IPS-18c (cell line): ENCODE measurements around the gene TCF25.

Source experiments
- H3K4me3 ChIP-seq: 2 replicates; pipeline ENCODE4 v1.7.0; 2013; ENCODE audit warnings: low read depth, mild to moderate bottlenecking, low read length, moderate library complexity; ENCODE audit not compliant: insufficient read depth
- H3K9me3 ChIP-seq: one replicate; pipeline ENCODE4 v1.6.1; 2013; ENCODE audit warnings: mild to moderate bottlenecking, low read length, moderate library complexity; ENCODE audit not compliant: control insufficient read depth, insufficient read depth

Gene TCF25

DNA sequence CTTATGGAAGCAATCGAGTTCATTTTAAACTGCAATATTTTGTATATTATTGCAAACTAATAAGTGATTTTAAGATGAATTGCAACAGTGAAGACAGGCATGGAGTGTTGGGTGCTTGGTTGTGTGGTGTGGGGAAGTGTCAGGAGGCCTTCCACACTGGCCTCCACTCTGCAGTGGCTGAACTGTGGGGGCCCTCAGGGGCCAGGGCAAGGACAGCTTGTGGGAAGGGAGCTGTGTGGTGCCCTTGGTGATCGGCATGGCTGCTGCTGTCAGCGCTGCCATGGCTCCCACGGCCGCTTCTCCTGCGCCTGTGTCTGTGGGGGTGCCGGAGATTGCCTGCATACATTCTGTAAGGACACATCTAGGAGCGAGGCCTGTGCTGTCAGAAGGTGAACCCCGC, 19.2 kb downstream of the TCF25 start:
- Histone ChIP-seq H3K9me3 (peaks cover 2% of the 10 kb centered on the region), H3K4me3 (no peak overlapping the region)

DNA sequence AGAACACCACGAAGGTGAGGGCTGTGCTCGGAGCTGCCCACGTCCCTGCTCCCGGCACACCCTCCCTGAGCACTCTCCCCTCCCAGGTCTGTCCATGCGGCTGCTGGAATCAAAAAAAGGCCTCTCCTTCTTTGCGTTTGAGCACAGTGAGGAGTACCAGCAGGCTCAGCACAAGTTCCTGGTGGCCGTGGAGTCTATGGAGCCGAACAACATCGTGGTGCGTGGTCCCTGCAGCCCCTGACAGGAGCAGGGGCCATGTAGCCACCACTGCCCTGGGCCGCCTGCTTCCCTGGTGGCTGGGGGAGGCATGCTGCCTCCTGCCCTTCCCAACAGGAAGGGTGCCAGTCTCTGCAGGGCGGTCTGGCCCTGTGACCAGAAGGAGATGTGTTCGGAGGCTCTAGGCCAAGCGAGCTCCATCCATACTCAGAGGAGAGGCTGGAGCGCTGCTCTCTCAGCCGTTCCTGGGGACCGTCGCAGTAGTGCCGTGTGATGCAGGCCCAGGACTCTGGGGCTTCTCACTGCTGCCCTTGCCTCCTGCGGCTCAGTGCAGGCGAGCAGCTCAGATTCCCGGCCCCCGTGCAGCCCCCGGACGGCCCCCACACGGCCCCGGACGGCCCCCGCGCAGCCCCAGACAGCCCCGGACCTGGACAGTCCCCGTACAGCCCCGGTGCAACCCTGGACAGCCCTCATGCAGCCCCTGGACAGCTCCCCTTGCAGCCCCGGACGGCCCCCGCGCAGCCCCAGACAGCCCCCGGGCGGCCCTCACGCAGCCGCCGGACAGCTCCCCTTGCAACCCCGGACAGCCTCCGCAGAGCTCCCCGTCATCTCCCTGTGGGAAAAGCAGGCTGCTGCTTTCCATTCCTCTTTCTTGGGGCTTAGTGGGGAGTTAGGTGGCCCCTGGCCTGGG, 20.5 kb downstream of the TCF25 start:
- peaks cover 2% of the 10 kb centered on the region for H3K9me3 ChIP-seq
- no peak overlapping the region for H3K4me3 ChIP-seq

DNA sequence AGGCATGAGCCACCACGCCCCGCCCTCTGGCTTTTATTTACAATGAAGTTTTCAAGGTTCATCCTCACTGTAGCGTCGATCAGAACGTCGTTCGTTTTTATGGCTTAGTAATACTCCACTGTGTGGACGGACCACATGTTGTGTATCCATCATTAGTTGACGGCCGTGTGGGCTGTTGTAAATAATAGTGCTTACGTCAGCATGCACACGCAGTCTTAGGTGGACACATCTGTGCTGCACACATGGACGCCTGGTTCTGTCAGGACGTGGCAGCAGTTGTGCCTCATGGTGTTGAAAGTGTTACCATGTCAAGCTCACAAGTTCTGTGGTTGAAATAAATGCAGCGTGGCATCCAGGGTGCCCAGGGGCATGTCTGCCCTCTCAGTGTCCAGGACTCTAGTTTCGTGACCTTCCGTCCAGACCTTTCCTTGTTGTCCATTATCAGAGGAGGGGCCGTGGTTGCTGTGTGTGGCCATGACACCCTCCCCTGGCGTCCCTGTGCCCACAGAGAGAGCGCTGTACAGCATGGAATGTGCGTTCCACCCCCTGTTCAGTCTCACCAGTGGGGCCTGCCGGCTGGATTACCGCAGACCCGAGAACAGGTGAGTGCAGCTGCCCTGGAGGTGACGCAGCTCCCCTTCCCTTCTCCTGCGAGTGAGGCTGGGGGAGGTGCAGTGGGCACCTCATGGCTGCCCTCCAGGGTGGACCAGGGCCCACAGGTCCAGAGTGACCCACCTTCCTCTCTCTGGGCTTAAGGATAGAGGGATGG, 22.3 kb downstream of the TCF25 start:
- H3K4me3 ChIP-seq: no peak overlapping the region
- peaks cover 2% of the 10 kb centered on the region for H3K9me3 ChIP-seq

DNA sequence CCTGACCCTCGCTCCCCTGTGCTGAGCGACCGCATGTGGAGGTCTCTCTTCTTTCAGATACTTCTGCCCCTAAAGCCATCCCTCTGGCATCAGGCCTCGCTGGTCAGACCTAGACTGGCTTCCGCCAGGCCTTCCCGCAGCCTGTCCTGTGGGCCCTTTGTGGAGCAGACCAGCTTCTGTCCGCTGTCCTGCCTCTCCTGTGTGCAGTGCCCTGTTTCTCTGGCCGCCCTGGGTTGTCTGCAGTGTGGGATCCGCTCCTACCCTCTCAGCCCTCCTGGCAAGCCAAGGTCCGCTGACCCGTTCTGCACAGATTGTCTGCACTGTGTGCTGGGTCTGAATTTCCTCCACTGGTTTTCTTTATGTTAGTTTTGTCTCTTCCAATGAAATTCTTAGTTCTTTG, 23.8 kb downstream of the TCF25 start:
- Histone ChIP-seq H3K4me3 (no peak overlapping the region), H3K9me3 (peaks cover 2% of the 10 kb centered on the region)

DNA sequence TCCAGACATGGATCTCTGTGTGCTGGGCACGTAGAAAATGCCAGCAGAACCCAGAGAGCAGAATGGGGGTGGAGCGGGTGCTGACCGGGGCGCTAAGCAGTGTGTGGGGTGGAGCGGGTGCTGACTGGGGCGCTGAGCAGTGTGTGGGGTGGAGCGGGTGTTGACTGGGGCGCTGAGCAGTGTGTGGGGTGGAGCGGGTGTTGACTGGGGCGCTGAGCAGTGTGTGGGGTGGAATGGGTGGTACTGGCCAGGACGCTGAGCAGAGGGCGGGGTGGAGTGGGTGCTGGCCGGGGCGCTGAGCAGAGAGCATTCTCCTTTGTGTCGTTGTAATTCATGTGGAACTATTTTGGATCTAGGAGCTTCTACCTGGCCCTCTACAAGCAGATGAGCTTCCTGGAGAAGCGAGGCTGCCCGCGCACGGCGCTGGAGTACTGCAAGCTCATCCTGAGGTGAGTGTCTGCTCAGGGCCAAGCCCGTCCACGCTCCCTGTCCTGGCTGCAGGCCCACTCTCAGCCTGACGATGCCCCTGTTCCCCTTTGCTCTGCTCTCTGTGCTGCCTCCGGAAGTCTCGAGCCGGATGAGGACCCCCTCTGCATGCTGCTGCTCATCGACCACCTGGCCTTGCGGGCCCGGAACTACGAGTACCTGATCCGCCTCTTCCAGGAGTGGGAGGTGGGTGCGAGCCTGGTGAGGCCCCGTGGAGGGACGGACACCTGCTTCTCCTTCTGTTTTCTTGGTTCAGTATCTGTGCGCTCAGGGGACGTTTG, 25.0 kb downstream of the TCF25 start:
- no peak overlapping the region for H3K4me3 ChIP-seq
- H3K9me3 ChIP-seq: peaks cover 2% of the 10 kb centered on the region

DNA sequence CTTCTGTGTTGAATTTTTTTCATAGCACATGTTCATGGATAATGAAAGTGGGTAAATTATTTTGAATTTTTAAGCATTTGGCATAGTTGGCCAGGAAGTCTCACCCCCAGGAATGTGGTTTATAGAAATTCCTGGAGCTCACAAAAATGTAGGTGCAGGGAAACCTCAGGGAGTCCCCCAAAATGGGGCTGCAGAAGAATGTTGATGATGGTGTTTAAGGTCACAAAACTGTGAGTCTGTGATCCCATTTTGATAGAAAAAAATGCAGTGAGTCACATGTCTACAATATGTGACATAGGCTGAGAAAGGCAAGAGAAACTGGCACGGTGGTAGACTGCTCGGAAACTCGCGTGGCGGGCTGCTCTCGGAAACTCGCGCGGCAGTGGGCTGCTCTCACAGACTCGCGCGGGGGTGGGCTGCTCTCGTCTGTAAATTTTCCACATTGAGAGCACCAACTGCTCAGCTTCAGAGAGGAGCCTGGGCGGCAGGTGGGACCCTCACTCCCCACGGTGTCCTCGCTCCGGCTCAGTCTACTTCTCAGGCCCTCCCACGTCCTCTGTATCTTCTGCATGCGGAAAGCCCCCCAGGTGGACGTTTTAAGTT, 26.6 kb downstream of the TCF25 start:
- H3K9me3 ChIP-seq: no peaks in the 10 kb centered on the region
- no peak overlapping the region for H3K4me3 ChIP-seq

DNA sequence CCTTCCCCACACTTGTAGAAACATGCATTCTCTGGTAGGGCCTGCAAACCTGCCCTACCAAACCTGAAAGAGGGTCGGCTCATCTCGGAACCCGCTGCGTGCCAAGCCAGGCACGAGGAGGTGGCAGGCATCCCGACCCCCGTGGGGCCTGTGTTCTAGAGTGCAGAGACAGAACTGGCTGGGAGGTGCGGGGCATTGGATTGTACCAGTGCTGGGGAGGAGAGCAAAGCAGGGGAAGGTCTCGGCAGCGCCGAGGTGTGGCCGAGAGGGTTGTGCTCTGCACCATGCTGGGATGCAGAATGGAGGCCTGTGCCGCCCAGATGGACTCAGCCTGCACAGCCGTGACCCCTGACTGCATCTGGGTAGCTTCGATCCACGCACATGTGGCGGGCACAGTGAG, 27.5 kb downstream of the TCF25 start:
- Histone ChIP-seq H3K4me3 (no peak overlapping the region), H3K9me3 (no peaks in the 10 kb centered on the region)

DNA sequence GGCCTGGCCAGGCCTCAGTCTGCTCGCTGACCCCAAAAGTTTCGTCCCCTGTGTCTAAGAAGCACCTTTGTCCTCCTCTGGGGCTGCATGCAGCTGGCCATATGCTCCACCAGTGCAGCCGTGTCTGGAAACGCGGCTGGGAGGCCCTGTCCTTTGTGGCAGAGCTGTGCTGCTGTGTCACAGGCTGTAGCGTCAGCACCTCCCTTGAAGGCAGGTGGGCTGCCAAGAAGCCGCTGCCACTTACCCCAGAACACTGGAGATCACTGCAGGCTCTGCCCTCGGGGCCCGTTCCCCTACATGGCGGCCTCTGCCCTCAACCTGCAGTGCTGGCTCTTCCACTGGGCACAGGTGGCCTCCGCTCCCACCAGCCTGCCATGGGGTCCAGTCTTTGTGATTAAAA, 29.6 kb downstream of the TCF25 start:
- H3K9me3 ChIP-seq: peaks cover 3% of the 10 kb centered on the region
- no peak overlapping the region for H3K4me3 ChIP-seq

DNA sequence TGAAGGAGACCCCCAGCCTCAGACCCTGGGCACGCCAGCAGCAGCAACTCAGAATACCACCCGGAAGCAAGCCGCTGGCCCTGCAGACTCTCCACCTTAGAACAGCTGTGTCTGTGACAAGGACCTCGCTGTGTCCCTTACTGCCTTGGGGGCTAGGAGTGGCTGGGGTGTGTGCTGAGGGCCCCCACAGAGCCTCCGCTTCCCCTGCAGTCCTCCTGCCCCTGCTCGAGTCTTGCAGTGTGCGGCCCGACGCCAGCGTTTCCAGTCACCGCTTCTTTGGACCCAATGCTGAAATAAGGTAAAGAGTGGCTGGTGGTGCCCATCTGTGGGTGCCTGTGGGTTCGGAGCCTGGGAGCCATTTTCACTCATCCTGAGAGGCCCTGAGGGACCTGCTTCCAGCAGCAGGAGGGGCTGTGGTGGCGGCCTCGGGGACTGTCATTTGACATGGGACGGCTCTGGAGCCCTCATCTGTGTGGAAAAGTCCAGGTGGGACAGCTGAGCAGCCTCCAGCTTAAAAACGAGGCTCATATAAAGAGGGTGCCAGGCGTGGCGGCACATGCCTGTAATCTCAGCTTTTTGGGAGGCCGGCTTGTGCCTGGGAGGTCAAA, 30.6 kb downstream of the TCF25 start:
- no peak overlapping the region for H3K4me3 ChIP-seq
- H3K9me3 ChIP-seq: peaks cover 3% of the 10 kb centered on the region

DNA sequence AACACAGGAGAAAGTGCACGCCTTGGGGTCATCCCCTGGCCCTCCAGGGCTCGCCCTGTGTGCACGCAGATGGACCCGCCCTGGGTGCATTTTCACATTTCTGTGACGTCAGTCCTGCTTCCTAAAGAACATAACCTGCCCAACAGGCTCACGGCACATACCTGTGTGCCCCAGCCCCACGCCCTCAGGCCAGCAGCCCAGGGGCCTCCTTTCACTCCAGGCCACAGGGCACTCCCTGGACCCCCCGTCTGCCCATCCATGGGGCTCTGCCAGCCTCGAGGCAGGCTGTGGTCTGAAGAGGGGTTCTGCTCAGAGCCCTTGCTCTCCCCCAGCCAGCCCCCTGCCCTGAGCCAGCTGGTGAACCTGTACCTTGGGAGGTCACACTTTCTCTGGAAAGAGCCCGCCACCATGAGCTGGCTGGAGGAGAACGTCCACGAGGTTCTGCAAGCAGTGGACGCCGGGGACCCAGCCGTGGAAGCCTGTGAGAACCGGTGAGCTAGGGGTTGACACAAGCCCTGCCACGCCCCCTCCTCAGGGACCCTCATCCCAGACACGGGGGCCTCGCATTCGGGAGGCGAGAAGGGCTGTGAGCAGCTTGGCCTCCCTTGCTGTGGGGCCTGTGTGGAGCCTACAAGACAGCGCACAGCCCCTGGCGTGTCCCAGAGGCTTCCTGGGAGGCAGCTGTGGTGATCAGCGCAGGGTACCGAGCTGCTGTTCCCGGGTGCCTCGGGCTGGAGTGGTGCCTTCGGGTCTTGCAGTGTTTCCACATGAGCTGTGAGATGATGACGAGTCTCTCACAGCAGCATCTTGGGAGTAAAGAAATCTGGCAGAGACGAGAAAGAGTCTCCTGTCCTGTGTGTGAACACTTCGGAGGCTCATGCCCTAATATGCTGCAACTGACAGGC, 31.5 kb downstream of the TCF25 start:
- H3K9me3 ChIP-seq: peaks cover 3% of the 10 kb centered on the region
- H3K4me3 ChIP-seq: no peak overlapping the region

DNA sequence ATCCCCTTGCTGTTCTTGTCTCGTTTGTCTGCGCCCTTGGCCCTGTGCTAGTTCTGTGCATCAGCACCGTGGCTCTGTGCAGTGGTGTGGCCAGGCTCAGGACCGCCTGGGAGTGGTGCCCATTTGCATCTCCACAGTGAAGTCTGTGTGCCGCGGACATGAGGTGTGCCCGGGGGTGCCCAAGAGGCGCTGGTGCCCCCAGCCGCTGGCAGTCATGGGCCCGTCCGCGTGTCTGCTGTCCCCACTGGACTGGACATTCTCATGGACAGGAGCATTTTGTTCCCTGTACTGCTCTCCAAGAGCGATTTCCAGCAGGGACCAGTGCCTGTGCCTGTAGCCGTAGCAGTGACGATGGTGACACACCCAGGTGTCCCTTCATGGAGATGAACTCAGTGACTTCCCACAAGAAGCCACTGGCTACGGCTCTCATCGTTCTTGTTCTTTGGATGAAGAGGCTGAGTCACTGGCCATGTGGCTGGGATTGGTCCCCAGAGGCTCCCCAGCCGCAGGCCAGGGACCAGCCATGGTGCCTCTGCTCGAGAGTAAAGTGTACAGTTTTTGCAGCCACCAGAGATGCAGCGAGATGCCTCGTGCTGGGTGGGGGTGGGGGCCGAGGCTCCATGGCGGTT, 32.2 kb downstream of the TCF25 start:
- Histone ChIP-seq H3K9me3 (peaks cover 3% of the 10 kb centered on the region), H3K4me3 (no peak overlapping the region)

DNA sequence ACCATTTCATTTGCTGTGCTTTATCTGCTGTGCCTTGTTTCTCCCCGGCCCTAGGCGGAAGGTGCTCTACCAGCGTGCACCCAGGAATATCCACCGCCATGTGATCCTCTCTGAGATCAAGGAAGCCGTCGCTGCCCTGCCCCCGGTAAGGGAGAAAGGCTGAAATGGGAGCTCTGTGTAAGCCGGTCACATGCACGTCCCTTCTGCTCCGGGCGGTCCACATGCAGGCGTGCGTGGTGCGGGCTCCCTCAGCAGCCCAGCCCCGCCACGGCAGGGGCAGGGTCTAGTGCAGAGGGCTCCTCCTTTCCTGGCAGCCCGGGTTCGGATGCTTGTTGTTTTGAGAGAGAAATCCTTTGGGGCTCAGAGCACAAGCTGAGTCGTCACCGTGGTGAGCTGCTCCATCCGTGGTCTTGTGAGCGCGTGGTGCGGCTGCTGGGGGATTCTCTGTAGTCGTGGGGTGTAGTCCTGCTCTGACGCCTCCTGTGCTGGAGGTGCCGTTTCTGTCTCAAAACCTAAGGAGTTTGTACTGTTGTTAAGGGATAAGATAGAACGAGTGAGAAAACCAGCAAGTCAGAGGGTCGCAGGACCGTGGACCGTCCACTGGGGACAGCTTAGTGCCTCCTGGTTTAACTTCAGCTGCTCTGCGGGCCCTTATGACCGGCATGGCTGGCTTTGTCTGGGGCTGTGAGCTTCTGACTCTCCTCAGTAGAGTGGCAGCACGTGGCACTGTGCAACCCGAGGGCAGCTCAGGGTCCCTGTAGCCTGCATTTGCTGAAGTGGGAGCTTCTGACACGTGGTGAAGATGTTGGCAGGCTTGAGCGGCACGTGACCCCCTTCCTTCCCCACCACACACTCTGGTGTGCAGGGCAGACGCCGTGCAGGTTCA, 33.0 kb downstream of the TCF25 start:
- Histone ChIP-seq H3K4me3 (no peak overlapping the region), H3K9me3 (peaks cover 3% of the 10 kb centered on the region)

DNA sequence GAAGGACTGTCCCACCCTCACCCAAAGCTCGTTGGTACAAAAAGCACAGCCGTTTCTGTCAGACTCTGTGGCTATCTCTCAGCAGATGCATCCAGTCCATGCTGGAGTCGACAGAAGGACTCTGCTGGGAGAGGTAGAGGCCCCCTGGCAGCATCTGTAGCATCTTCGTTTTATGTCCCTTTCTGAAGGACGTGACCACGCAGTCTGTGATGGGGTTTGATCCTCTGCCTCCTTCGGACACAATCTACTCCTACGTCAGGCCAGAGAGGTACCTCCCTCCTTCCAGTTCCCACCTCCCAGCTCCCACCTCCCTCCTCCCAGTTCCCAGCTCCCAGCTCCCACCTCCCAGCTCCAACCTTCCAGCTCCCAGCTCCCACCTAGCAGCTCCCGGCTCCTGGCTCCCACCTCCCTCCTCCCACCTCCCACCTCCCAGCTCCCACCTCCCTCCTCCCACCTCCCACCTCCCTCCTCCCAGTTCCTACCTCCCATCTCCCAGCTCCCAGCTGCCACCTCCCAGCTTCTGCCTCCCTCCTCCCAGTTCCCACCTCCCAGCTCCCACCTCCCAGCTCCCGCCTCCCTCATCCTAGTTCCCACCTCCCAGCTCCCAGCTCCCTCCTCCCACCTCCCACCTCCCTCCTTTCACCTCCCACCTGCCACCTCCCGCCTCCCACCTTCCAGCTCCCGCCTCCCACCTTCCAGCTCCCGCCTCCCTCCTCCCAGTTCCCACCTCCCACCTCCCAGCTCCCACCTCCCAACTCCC, 33.8 kb downstream of the TCF25 start:
- Histone ChIP-seq H3K9me3 (peaks cover 3% of the 10 kb centered on the region), H3K4me3 (no peak overlapping the region)

DNA sequence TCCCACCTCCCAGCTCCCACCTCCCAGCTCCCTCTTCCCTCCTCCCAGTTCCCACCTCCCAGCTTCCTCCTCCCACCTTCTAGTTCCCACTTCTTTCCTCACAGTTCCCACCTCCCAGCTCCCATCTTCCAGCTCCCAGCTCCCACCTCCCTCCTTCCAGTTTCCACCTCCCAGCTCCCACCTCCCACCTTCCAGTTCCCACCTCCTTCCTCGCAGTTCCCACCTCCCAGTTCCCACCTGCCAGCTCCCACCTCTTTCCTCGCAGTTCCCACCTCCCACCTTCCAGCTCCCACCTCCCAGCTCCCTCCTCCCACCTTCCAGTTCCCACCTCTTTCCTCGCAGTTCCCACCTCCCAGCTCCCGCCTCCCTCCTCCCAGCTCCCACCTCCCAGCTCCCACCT, 34.8 kb downstream of the TCF25 start:
- Histone ChIP-seq H3K4me3 (no peak overlapping the region), H3K9me3 (peaks cover 3% of the 10 kb centered on the region)
